ENCODE data around the gene ELANE.

ELANE gene

DNA sequence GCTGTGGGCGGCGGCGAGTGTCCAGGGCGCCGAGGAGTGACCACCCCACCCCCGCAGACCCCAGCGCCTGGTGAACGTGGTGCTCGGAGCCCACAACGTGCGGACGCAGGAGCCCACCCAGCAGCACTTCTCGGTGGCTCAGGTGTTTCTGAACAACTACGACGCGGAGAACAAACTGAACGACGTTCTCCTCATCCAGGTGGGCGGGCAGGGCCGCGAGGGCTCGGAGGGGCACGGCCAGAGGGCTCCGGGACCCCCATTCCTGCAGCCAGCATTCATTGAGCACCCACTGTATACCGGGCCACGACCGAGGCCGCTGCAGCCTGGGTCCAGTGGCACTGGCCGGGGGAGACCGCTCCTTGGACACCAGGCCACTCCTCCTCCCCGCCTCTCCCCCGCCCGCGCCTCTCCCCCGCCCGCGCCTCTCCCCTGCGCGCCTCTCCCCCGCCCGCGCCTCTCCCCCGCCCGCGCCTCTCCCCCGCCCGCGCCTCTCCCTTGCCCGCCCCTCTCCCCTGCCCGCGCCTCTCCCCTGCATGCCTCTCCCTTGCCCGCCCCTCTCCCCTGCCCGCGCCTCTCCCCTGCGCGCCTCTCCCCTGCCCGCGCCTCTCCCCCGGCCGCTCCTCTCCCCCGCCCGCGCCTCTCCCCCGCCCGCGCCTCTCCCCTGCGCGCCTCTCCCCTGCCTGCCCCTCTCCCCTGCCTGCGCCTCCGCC, 8.1 kb upstream of the ELANE start:
- no peak for TF ChIP-seq GATA2 (IDR thresholded peaks at IDR 0.05; ENCODE audit: low read depth, low read length)
- TF ChIP-seq GATA3 (IDR thresholded peaks at IDR 0.05; ENCODE audit: low read depth, low read length): no peak

DNA sequence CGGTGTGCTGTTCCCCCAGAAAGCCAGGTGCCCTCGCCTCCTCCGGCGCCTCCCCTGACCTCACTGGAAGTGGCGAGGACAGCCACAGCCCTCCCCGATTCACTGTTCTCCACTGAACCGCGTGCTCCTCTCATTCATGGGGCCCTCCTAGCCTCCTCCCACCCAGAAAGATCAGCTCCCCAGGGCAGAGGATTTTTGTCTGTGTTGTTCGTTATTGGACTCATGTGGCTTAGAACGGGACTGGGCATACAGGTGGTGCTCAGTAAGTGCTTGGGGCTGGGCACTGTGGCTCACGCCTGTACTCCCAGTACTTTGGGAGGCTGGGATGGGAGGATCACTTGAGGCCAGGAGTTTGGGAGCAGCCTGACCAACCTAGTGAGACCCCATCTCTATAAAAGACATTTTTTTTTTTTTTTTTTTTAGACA, 7.5 kb upstream of the ELANE start:
- TF ChIP-seq GATA3 (IDR thresholded peaks at IDR 0.05; ENCODE audit: low read depth, low read length) (no peak), GATA2 (IDR thresholded peaks at IDR 0.05; ENCODE audit: low read depth, low read length) (no peak)

- TF ChIP-seq GATA2 (IDR thresholded peaks at IDR 0.05; ENCODE audit: low read depth, low read length): no peak
- no peak for TF ChIP-seq GATA3 (IDR thresholded peaks at IDR 0.05; ENCODE audit: low read depth, low read length)
These were observed 6.2 kb upstream of the ELANE start for GRCh38 chr19:845707-846521.

GRCh38 chr19:848386-848921, 3.6 kb upstream of the ELANE start:
- TF ChIP-seq GATA2 (IDR thresholded peaks at IDR 0.05; ENCODE audit: low read depth, low read length) (no peak), GATA3 (IDR thresholded peaks at IDR 0.05; ENCODE audit: low read depth, low read length) (no peak)

DNA sequence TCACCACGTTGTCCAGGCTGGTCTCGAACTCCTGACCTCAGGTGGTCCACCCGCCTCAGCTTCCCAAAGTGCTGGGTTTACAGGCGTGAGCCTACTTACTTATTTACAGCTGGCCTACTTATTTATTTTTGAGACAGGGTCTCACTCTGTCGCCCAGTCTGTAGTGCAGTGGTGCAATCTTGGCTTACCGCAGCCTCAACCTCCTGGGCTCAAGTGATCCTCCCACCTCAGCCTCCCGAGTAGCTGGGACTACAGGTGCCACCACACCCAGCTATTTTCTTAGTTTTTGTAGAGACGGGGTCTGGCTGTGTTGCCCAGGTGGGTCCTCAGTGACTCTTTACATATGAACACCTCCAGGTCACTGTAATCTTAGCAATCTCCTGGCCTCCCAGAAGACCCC, 2.9 kb upstream of the ELANE start:
- peak; percentile 19; the same call in 1 of the 2 replicates for TF ChIP-seq GATA2 (IDR thresholded peaks at IDR 0.05; ENCODE audit: low read depth, low read length)

- no peak for TF ChIP-seq GATA2 (IDR thresholded peaks at IDR 0.05; ENCODE audit: low read depth, low read length)
- TF ChIP-seq GATA3 (IDR thresholded peaks at IDR 0.05; ENCODE audit: low read depth, low read length): no peak
These were observed 1.7 kb upstream of the ELANE start for GRCh38 chr19:850221-850978.

GRCh38 chr19:850979-851335, 1.1 kb upstream of the ELANE start:
- TF ChIP-seq GATA2 (IDR thresholded peaks at IDR 0.05; ENCODE audit: low read depth, low read length) (no peak), GATA3 (IDR thresholded peaks at IDR 0.05; ENCODE audit: low read depth, low read length) (no peak)

GRCh38 chr19:853014-853585, 997 bp downstream of the ELANE start:
- TF ChIP-seq GATA2 (IDR thresholded peaks at IDR 0.05; ENCODE audit: low read depth, low read length) (no peak), GATA3 (IDR thresholded peaks at IDR 0.05; ENCODE audit: low read depth, low read length) (no peak)

DNA sequence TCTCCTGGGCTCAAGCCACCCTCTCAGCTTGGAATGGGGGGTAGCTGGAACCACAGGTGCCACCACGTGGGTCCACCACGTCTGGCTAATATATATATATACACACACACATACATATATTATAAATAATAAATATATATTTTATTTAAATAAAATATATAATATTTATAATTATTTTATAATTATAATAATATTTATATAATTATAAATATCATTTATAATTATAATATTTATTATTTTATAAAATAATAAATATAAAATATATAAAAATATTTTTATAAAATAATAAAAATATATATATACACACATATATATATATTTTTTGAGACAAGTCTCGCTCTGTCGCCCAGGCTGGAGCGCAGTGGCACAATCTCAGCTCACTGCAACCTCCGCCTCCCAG, 2.4 kb downstream of the ELANE start:
- TF ChIP-seq GATA2 (IDR thresholded peaks at IDR 0.05; ENCODE audit: low read depth, low read length): no peak
- no peak for TF ChIP-seq GATA3 (IDR thresholded peaks at IDR 0.05; ENCODE audit: low read depth, low read length)

- TF ChIP-seq GATA2 (IDR thresholded peaks at IDR 0.05; ENCODE audit: low read depth, low read length): no peak
- no peak for TF ChIP-seq GATA3 (IDR thresholded peaks at IDR 0.05; ENCODE audit: low read depth, low read length)
These were observed 3.0 kb downstream of the ELANE start for GRCh38 chr19:855142-855541.

DNA sequence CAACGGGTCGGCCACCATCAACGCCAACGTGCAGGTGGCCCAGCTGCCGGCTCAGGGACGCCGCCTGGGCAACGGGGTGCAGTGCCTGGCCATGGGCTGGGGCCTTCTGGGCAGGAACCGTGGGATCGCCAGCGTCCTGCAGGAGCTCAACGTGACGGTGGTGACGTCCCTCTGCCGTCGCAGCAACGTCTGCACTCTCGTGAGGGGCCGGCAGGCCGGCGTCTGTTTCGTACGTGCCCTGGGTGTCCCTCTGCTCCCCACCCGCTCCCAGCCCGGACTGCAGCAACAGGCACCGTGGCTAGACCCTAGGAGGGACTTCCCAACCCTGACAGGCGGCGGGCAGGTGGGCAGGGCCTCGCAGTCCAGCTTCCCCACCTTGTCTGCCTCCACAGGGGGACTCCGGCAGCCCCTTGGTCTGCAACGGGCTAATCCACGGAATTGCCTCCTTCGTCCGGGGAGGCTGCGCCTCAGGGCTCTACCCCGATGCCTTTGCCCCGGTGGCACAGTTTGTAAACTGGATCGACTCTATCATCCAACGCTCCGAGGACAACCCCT, 3.5 kb downstream of the ELANE start:
- TF ChIP-seq GATA2 (IDR thresholded peaks at IDR 0.05; ENCODE audit: low read depth, low read length) (no peak), GATA3 (IDR thresholded peaks at IDR 0.05; ENCODE audit: low read depth, low read length) (no peak)

GRCh38 chr19:858284-858683, 6.2 kb downstream of the ELANE start:
- TF ChIP-seq GATA2 (IDR thresholded peaks at IDR 0.05; ENCODE audit: low read depth, low read length) (no peak), GATA3 (IDR thresholded peaks at IDR 0.05; ENCODE audit: low read depth, low read length) (no peak)
